Parathyroid adenoma (tissue), 2 donors: Measurements from ENCODE around the gene APOBEC3F.

ENCODE experiments used
- H2AFZ ChIP-seq: fragments of 300-600 bp; sonication (generic); one replicate; pipeline ENCODE4 v1.7.0; 2017; ENCODE audit warnings: antibody characterized with exemption, mild to moderate bottlenecking
- H3K27ac ChIP-seq: fragments of 300-600 bp; sonication (generic); one replicate; pipeline ENCODE4 v1.7.0; 2017
- H3K27me3 ChIP-seq: fragments of 300-600 bp; sonication (generic); one replicate; pipeline ENCODE4 v1.7.0; 2017; ENCODE audit warnings: low read length; ENCODE audit not compliant: control insufficient read depth, insufficient read depth
- H3K36me3 ChIP-seq: fragments of 300-600 bp; sonication (generic); one replicate; pipeline ENCODE4 v1.7.0; 2017; ENCODE audit warnings: low read length; ENCODE audit not compliant: control insufficient read depth, insufficient read depth
- H3K4me1 ChIP-seq: fragments of 300-600 bp; sonication (generic); one replicate; pipeline ENCODE4 v1.7.0; 2017; ENCODE audit warnings: control low read depth
- H3K4me2 ChIP-seq: fragments of 300-600 bp; sonication (generic); one replicate; pipeline ENCODE4 v1.7.0; 2017; ENCODE audit warnings: low read length
- H3K4me3 ChIP-seq: fragments of 300-600 bp; sonication (generic); one replicate; pipeline ENCODE4 v1.7.0; 2017; ENCODE audit warnings: low read depth, low read length
- H3K79me2 ChIP-seq: fragments of 300-600 bp; sonication (generic); one replicate; pipeline ENCODE4 v1.7.0; 2017; ENCODE audit warnings: control low read depth
- H3K9ac ChIP-seq: fragments of 300-600 bp; sonication (generic); one replicate; pipeline ENCODE4 v1.7.0; 2017; ENCODE audit warnings: mild to moderate bottlenecking
- H3K9me3 ChIP-seq: fragments of 300-600 bp; sonication (generic); one replicate; pipeline ENCODE4 v1.7.0; 2017; ENCODE audit warnings: low read length; ENCODE audit not compliant: control insufficient read depth
- CTCF ChIP-seq: fragments of 300-600 bp; sonication (generic); IDR thresholded peaks from one replicate; pipeline ENCODE4 v1.7.0; 2017; ENCODE audit warnings: antibody characterized with exemption, mild to moderate bottlenecking
- donor health status: primary hyperparathyroidism.

Gene APOBEC3F

GRCh38 chr22:39098026-39098425 is 57.4 kb downstream of the APOBEC3F start:
- H3K4me1 ChIP-seq, result peaks cover 3% of the 10 kb centered on the region
- no peak overlapping the region for H3K4me3 ChIP-seq
- H3K79me2 ChIP-seq, result no peaks in the 10 kb centered on the region
- no peaks in the 10 kb centered on the region for H3K36me3 ChIP-seq
- H3K4me2 ChIP-seq, result no peak overlapping the region
- no peak overlapping the region for H3K9ac ChIP-seq
- H2AFZ ChIP-seq, result no peak overlapping the region
- H3K27me3 ChIP-seq, result no peaks in the 10 kb centered on the region
- H3K9me3 ChIP-seq, result no peaks in the 10 kb centered on the region
- H3K27ac ChIP-seq, result no peak overlapping the region
- TF ChIP-seq CTCF, result no peak

GRCh38 chr22:39098576-39098975 is 57.9 kb downstream of the APOBEC3F start:
- TF ChIP-seq CTCF, result no peak
- H3K27ac ChIP-seq, result no peak overlapping the region

GRCh38 chr22:39101226-39101625 is 60.6 kb downstream of the APOBEC3F start:
- Histone ChIP-seq H3K4me1 (peaks cover 3% of the 10 kb centered on the region), H3K9ac (no peak overlapping the region), H2AFZ (no peak overlapping the region), H3K27me3 (no peaks in the 10 kb centered on the region), H3K4me3 (no peak overlapping the region), H3K27ac (no peak overlapping the region), H3K36me3 (no peaks in the 10 kb centered on the region), H3K9me3 (no peaks in the 10 kb centered on the region), H3K79me2 (no peaks in the 10 kb centered on the region), H3K4me2 (no peak overlapping the region)
- no peak for TF ChIP-seq CTCF

More at GRCh38 chr22:39098576-39098975, 57.9 kb downstream of the APOBEC3F start:
- no peaks in the 10 kb centered on the region for H3K9me3 ChIP-seq
- H3K27me3 ChIP-seq, result no peaks in the 10 kb centered on the region
- H3K9ac ChIP-seq, result no peak overlapping the region
- H3K4me1 ChIP-seq, result peaks cover 3% of the 10 kb centered on the region
- H3K4me2 ChIP-seq, result no peak overlapping the region
- H3K79me2 ChIP-seq, result no peaks in the 10 kb centered on the region
- H3K4me3 ChIP-seq, result no peak overlapping the region
- H3K36me3 ChIP-seq, result no peaks in the 10 kb centered on the region
- H2AFZ ChIP-seq, result no peak overlapping the region

- Histone ChIP-seq H3K79me2 (no peaks in the 10 kb centered on the region), H3K4me1 (no peaks in the 10 kb centered on the region), H2AFZ (no peak overlapping the region), H3K27me3 (no peaks in the 10 kb centered on the region), H3K9ac (no peak overlapping the region), H3K27ac (no peak overlapping the region), H3K36me3 (no peaks in the 10 kb centered on the region), H3K4me2 (no peak overlapping the region), H3K4me3 (no peak overlapping the region), H3K9me3 (no peaks in the 10 kb centered on the region)
- TF ChIP-seq CTCF, result no peak
Measured at GRCh38 chr22:39103431-39103830, 62.8 kb downstream of the APOBEC3F start.
